H1 (cell line): ENCODE measurements around the gene NCAM1.

ENCODE experiments used
- ATF3 ChIP-seq: IDR thresholded peaks from 2 replicates; pipeline ENCODE4 v1.6.1; 2011; ENCODE audit warnings: low read depth, mild to moderate bottlenecking, low read length; ENCODE audit not compliant: insufficient read depth
- CTCF ChIP-seq, 3 experiments: IDR thresholded peaks; 1 replicate in 2 of 3; 2 replicates in 1 of 3; pipeline versions ENCODE4 v1.5.1 to v1.6.1; 2011; ENCODE audit warnings: low read length in 3 of 3, mild to moderate bottlenecking in 3 of 3, inconsistent platforms in 2 of 3, low read depth in 1 of 3, moderate library complexity in 1 of 3; ENCODE audit not compliant: insufficient read depth in 1 of 3; ENCODE audit errors: control extremely low read depth in 1 of 3
- POLR2A ChIP-seq, 2 experiments: IDR thresholded peaks; 1 replicate in 1 of 2; 2 replicates in 1 of 2; pipeline ENCODE4 v1.6.1; 2011; ENCODE audit warnings: low read depth in 2 of 2, low read length in 2 of 2, mild to moderate bottlenecking in 2 of 2; ENCODE audit errors: control extremely low read depth in 1 of 2

DNA sequence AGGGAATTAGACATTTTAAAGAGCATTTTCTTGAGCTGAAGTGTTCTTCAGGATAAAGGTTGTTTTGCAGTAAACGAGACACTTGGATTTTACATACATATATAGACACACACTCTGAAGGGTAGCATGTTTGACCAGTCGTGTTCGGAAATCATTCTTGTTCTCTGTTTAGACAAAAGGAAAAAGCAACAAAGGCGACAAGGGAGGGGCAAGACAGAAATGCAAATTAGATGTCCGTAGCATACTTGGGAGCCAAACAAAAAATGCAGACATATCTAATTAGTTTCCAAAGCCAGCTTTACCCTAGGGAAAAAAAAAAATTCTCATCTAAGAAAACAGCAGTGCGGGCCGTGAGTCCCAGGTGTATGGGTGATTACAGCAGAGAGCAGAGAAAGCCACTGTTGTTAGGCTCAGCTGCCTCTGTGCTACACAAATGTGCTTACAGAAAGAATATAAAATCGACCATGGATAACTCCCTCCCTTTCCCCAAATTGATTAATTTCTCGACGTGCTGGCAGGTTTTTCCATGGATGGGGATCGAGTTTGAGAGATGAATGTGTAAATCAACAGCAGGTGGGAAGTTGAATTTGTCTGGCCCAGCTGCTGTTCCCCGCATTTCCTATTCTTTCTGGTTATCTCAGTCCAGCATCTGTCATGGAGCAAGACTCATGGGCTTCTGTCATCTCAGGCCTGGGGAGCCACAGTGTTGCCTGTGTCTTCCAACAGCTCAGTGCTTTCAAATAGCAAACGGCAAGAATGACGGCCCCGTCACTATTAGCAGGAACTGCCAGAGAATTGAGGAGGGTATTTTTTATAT lies 176.7 kb downstream of the NCAM1 start:
- TF ChIP-seq ATF3 (no peak), POLR2A (IDR thresholded peaks at IDR 0.05; ENCODE audit: control extremely low read depth in 1 of 2, low read depth in 2 of 2, low read length in 2 of 2) (no peak), CTCF (IDR thresholded peaks at IDR 0.05; ENCODE audit: control extremely low read depth in 1 of 3, insufficient read depth in 1 of 3, low read depth in 1 of 3, low read length in 3 of 3) (no peak)
